ENCODE data around the gene RESF1. TPM values are rescaled to one million over a fixed set of nuclear protein-coding genes. Genes with fewer than 3 reads are reported as not detected.

The RESF1 gene
- total RNA-seq, 1 experiment from 2014 or later, result 12.1 TPM

- DNase-seq (ENCODE audit: low read depth, low spot score), result no peak
- in situ Hi-C loops (cut with HindIII; ENCODE audit: low pct_unique_long_range_greater_than_20kb, low sequenced_read_pairs), result no loop called here
These were observed 4.0 kb upstream of the RESF1 start for GRCh38 chr12:31954925-31955858.

DNA sequence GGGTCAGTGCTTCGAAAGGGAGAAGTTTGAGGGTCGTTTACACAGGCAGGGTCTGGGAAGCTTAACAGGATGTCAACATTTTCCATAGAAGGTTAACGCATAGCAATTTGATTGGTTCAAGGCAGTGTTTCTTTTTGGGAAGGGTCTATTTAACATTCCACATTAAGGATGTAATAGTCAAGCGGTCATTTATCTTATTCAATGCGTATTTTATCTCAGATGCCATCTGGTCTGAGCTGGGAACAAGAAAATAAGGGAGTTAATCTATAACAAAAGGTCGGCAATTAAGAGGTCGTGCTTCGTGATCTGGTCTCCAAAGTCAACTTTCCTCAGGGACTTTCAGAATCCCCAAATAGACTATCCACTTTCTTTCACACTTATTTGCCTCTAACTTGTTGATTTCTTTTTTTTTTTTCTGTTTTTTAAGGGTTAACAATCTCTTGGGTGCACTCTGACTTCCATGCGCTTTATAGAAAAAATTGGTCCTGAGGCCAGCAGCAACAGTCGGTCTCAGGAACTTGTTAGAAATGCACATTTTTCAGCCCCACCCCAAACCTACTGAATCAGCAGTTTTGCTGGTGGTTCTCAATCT, 550 bp upstream of the RESF1 start:
- DNase-seq (ENCODE audit: low read depth, low spot score), result no peak
- in situ Hi-C loops (cut with HindIII; ENCODE audit: low pct_unique_long_range_greater_than_20kb, low sequenced_read_pairs), result no loop called here

- in situ Hi-C loops (cut with HindIII; ENCODE audit: low pct_unique_long_range_greater_than_20kb, low sequenced_read_pairs), result no loop called here
- DNase-seq (ENCODE audit: low read depth, low spot score), result peak; percentile 61
These were observed 631 bp downstream of the RESF1 start for GRCh38 chr12:31959701-31960391.

DNA sequence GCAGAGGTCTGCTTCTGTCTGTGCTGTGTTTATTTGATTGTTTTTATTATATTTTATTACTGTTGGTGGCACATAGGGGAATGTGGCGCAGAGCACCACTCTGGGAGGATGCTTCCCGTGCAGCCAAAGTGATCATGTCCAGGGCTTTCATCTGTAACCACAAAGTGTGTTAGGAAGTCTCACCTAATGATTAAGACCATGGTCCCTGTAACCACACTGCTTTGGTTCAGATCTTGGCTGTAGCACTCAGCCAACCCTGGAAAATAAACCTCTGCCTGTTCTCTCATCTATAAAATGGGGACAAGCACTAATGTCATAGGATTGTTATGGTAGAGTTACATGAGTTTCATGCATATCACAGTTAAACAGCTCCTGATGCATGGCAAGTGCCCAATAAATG, 1.9 kb downstream of the RESF1 start:
- no peak for DNase-seq (ENCODE audit: low read depth, low spot score)
- in situ Hi-C loops (cut with HindIII; ENCODE audit: low pct_unique_long_range_greater_than_20kb, low sequenced_read_pairs), result no loop called here

GRCh38 chr12:31962076-31962475, 2.9 kb downstream of the RESF1 start:
- in situ Hi-C loops (cut with HindIII; ENCODE audit: low pct_unique_long_range_greater_than_20kb, low sequenced_read_pairs), result no loop called here
- DNase-seq (ENCODE audit: low read depth, low spot score), result no peak

GRCh38 chr12:31964280-31964679, 5.1 kb downstream of the RESF1 start:
- DNase-seq (ENCODE audit: low read depth, low spot score), result no peak
- in situ Hi-C loops (cut with HindIII; ENCODE audit: low pct_unique_long_range_greater_than_20kb, low sequenced_read_pairs), result no loop called here

- no peak for DNase-seq (ENCODE audit: low read depth, low spot score)
- in situ Hi-C loops (cut with HindIII; ENCODE audit: low pct_unique_long_range_greater_than_20kb, low sequenced_read_pairs), result no loop called here
These were observed 5.9 kb downstream of the RESF1 start for GRCh38 chr12:31965090-31965489.

GRCh38 chr12:31966558-31967205, 7.5 kb downstream of the RESF1 start:
- no peak for DNase-seq (ENCODE audit: low read depth, low spot score)
- in situ Hi-C loops (cut with HindIII; ENCODE audit: low pct_unique_long_range_greater_than_20kb, low sequenced_read_pairs), result no loop called here

DNA sequence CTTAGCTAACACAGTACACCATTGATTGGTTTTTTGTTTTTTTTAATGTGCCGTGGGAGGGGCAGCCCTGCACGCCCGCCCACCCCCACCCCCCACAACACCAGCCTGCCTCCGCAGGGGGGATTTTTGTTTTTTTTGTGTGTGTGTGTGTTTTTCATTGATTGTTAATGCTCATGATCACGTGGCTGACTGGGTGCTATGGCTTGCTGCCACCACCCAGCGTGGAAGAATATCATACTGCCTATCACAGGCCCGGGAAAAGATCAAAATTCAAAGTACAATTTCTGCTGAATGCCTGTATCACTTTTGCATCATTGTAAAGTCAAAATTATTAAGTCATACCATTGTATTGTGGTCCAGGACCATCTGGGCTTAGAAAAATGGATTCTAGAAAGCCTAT, 8.3 kb downstream of the RESF1 start:
- no peak for DNase-seq (ENCODE audit: low read depth, low spot score)
- in situ Hi-C loops (cut with HindIII; ENCODE audit: low pct_unique_long_range_greater_than_20kb, low sequenced_read_pairs), result no loop called here

GRCh38 chr12:31970199-31970598, 11.0 kb downstream of the RESF1 start:
- in situ Hi-C loops (cut with HindIII; ENCODE audit: low pct_unique_long_range_greater_than_20kb, low sequenced_read_pairs), result no loop called here
- no peak for DNase-seq (ENCODE audit: low read depth, low spot score)

GRCh38 chr12:31973818-31974217, 14.6 kb downstream of the RESF1 start:
- in situ Hi-C loops (cut with HindIII; ENCODE audit: low pct_unique_long_range_greater_than_20kb, low sequenced_read_pairs), result no loop called here
- no peak for DNase-seq (ENCODE audit: low read depth, low spot score)

DNA sequence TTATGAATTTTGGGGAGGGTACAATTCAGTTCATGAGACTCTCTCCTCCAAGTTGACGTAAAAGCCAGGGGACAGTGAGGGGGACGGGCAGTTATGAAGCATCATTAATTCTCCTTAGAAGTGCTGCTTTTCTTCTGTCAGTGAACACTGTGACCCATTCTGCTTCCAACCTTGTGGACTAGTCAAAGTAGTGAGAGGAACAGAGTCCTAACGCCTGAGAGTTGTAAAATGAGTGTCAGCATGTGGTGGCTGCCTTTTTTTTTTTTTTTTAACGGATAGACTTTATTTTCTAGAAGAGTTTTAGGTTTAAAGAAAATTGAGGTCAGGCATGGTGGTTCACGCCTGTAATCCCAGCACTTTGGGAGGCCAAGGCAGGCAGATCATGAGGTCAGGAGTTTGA, 15.5 kb downstream of the RESF1 start:
- no peak for DNase-seq (ENCODE audit: low read depth, low spot score)
- in situ Hi-C loops (cut with HindIII; ENCODE audit: low pct_unique_long_range_greater_than_20kb, low sequenced_read_pairs), result no loop called here

GRCh38 chr12:31984806-31985591, 25.8 kb downstream of the RESF1 start:
- DNase-seq (ENCODE audit: low read depth, low spot score), result no peak
- in situ Hi-C loops (cut with HindIII; ENCODE audit: low pct_unique_long_range_greater_than_20kb, low sequenced_read_pairs), result no loop called here

DNA sequence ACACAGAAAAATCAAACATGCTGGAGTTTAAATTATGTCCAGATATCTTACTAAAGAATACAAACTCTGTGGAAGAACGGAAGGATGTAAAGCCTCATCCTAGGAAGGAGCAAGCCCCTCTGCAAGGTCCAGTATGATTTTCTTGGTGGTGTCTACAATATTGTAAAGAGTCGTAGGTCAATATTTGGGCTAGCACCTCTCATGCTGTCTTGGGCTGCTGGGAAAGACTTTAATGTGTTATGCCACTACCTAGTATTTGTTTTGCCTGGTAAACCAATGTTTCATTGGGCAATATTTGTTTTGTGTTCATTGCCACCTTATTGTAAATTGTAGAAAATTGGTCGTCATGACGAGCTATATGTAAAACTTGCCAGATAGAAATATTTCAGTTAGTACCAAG, 26.6 kb downstream of the RESF1 start:
- in situ Hi-C loops (cut with HindIII; ENCODE audit: low pct_unique_long_range_greater_than_20kb, low sequenced_read_pairs), result no loop called here
- DNase-seq (ENCODE audit: low read depth, low spot score), result no peak

DNA sequence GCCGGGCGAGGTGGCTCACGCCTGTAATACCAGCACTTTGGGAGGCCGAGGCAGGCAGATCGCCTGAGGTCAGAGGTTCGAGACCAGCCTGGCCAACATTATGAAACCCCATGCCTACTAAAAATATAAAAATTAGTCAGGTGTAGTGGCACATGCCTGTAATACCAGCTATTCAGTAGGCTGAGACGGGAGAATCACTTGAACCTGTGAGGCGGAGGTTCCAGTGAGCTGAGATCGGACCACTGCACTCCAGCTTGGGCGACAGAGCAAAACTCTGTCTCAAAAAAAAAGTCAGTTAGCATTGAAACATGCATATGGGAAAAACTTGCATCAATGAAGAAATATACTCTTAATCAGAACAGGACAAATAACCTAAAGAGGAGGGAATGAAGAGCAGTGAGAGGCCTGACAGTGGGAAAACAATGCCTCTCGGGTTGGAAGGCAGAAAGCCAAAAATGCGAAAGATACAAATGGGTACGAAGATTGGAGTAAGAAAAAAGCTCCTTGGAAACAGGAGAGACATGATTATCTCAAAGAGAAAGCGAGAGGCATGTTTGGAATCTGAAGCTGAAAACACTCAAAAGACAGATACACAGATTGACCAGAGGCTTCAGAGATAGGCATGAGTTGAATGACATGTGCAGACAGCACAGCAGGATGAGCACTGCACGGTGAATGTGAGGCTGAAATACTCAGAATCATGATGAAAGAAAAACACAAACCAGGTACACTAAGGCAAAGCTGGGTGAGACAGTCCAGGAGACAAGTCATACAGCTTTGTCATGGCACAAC, 30.6 kb downstream of the RESF1 start:
- in situ Hi-C loops (cut with HindIII; ENCODE audit: low pct_unique_long_range_greater_than_20kb, low sequenced_read_pairs), result no loop called here
- DNase-seq (ENCODE audit: low read depth, low spot score), result no peak

GRCh38 chr12:31991146-31991545, 31.9 kb downstream of the RESF1 start:
- in situ Hi-C loops (cut with HindIII; ENCODE audit: low pct_unique_long_range_greater_than_20kb, low sequenced_read_pairs), result no loop called here
- DNase-seq (ENCODE audit: low read depth, low spot score), result no peak

DNA sequence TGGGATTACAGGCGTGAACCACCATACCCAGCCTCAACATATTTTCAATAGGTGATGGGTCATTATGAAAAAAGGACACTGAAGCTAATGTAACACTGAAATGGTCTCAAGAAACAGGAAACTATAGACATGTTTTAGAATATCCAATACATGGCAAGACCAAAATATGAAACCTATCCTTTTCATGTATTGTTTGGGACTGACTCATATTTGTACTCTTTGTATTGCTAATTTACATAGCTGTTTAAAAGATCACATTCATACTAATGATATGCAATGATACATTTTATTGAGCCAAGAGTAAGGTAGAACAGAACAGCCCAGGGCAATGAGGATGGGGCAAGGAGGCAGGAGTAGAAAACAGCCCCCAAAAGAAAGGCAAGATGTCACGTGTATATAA, 32.6 kb downstream of the RESF1 start:
- in situ Hi-C loops (cut with HindIII; ENCODE audit: low pct_unique_long_range_greater_than_20kb, low sequenced_read_pairs), result no loop called here
- DNase-seq (ENCODE audit: low read depth, low spot score), result no peak

Measured in SK-MEL-5 (cell line).